ENCODE measurements around the gene MAML2.

DNA sequence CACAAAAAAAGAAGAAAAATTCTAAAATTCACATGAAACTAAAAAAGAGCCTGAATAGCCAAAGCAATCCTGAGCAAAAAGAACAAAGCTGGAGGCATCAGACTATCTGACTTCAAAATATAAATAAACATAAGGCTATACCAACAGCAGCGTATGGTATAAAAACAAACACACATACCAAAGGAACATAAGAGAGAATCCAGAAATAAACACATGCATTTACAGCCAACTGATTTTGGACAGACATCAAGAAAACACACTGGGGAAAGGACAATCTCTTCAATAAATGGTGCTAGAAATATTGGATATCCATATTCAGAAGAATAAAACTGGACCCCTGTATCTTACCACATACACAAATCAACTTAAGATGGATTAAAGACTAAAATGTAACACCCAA is 416.3 kb downstream of the MAML2 start:
- TF ChIP-seq, protein P1, sequence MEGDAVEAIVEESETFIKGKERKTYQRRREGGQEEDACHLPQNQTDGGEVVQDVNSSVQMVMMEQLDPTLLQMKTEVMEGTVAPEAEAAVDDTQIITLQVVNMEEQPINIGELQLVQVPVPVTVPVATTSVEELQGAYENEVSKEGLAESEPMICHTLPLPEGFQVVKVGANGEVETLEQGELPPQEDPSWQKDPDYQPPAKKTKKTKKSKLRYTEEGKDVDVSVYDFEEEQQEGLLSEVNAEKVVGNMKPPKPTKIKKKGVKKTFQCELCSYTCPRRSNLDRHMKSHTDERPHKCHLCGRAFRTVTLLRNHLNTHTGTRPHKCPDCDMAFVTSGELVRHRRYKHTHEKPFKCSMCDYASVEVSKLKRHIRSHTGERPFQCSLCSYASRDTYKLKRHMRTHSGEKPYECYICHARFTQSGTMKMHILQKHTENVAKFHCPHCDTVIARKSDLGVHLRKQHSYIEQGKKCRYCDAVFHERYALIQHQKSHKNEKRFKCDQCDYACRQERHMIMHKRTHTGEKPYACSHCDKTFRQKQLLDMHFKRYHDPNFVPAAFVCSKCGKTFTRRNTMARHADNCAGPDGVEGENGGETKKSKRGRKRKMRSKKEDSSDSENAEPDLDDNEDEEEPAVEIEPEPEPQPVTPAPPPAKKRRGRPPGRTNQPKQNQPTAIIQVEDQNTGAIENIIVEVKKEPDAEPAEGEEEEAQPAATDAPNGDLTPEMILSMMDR (IDR thresholded peaks at IDR 0.05) = no peak
- TF ChIP-seq POLR2A (IDR thresholded peaks at IDR 0.05) = no peak
